ENCODE measurements around the gene SNIP1.
A peak's percentile ranks its signal among the peaks of the same experiment; 100 is the strongest.
"Not testable (repeated sequence)": the region's sequence is repeated elsewhere in the genome, so short reads cannot be mapped to it uniquely, and the experiment has no call there.

SNIP1 gene

DNA sequence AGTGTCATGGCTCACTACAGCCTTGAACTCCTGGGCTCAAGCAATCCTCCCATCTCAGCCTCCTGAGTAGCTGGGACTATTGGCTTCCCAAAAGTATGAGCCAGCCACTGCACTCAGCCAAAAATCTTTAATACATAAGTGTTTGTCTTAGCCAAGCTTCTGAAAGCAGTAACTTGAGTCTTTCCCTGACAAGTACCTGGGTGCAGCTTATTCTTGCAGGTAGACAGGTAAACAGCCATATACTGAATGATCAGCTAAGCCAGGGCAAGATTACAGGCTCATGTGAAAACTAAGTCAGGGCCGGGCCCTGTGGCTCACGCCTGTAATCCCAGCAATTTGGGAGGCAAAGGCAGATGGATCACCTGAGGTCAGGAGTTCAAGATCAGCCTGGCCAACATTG, 47.4 kb downstream of the SNIP1 start:
- no peak for DNase-seq

DNA sequence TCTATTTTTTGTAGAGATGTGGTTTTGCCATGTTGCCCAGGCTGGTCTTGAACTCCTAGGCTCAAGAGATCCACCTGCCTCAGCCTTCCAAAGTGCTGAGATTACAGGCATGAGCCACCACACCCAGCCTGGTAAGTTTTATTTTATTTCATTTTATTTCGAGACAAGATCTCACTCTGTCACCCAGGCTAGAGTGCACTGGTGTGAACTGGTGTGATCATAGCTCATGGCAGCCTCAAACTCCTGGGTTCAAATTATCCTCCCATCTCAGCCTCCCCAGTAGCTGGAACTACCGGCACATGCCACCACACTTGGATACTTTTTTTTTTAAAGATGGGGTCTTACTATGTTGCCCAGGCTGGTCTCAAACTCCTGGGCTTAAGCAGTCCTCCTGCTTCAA, 51.3 kb downstream of the SNIP1 start:
- not testable (repeated sequence) for DNase-seq

GRCh38 chr1:37502104-37502503, 52.0 kb downstream of the SNIP1 start:
- no peak for DNase-seq

- DNase-seq, result no peak
Measured at GRCh38 chr1:37501661-37502060, 52.4 kb downstream of the SNIP1 start.

DNA sequence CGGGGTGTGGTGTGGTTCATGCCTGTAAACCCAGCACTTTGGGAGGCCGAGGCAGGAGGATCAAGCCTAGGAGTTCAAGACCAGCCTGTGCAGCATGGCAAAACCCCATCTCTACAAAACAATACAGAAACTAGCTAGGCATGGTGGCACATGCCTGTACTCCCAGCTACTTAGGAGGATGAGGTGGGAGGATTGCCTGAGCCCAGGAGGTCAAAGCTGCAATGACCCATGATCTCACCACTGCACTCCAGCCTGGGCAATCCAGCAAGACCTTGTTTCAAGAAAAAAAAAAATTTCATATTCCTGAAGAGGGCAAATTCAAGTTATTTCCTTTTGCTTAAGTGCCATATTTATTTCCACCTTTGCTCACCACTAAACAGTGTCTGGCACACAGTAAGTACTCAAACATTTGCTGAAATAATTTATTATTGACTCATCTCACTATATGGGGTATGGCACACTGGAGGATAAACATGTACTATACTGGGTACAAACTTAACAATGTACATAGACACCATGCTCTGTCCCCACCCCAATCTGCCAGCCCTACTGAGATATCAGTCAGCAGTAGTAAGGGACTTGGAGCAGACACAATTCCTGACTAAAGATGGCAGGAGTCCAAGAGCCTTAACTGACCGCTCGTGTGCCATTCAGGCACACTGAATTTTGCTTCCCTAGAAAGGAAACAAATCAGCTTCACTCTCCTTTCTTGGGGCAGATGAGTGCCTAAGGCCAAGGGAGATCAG, 55.0 kb downstream of the SNIP1 start:
- DNase-seq, result no peak

DNA sequence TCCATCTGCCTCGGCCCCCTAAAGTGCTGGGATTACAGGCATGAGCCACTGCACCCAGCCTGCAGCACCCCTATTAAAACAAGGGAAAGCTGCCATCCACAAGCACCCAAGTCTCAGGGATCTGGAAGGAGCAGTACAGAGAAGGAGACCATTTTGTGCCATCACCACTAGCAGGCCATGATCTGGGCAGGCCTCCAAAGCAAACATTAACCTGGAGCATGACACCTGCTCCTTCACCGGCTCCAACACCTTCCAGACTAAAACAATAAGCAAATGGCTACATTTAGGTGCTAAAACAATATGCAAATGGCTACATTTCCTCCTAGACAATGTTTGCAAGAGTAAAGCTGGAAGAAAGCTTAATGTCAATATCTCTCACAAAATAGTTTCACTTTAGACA, 56.3 kb downstream of the SNIP1 start:
- DNase-seq, result no peak

DNA sequence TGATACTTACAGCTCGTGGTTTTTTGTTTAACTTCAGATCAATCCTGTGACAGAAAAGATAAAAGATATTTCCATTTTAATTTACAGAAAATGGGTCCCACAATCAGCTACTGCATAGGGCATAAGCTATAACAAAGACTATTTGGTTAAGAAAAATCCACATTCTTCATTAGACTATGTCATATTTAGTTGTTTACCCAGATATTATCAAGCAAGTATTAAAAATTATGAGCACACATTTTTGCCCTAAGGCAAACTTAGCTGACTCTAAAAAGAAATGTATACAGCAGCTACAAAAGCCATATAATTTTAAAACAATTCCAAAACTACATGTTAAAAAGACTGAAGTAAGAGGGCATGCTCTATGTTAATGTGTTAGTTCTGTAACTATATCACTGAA, 58.2 kb downstream of the SNIP1 start:
- no peak for DNase-seq

DNA sequence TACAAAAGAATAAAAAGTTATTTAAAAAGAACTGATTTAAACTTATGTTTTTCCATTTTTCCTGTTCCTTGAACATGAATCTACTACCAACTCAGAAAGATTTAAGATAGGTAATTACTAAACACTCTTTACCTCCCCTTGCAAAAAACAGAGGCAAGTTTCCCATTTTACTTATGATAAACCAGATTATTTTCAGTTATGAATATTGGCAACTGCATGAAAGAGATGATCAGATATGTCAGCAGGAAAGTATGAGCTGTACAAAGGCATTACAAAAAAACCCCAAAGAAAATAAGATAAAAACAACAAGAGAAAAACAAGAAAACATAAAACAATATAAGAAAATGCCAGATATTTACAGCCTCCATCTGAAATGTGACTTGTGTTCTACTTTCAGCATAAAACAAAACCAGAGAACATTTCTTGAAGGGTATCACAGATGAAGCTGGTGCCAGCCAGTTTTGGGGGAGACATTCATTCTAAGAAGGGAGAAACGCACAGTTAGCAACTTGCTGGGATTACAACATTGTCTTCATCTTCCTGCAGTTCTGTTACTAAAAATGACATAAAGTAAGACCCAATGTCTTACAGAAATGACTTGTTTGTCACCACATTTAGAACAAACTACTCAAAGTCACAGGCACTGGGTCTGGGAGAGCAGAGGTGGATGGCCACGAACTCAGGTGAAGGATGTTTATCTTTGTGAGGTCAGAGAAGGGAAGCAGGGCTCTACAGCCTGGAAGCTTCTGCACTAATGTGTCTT, 60.6 kb downstream of the SNIP1 start:
- no peak for DNase-seq

DNA sequence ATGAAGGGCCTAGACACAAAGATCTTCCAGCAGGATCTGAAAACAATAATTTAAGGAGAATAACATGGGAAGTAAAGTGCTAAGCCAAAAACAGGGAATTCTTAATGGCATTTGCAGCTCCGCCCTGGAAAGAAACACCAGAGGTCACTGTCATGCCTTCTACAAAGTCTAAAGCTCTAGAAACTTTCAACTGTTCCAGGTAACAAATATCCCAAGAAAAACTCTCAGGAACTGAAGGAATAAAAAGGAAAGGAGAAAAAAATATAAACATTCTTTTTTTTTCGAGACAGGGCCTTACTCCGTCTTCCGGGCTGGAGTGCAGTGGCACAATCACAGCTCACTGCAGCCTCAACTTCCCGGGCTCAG, 66.5 kb downstream of the SNIP1 start:
- DNase-seq, result no peak

GRCh38 chr1:37486680-37487618, 67.1 kb downstream of the SNIP1 start:
- peak; percentile 23 for DNase-seq

- no peak for DNase-seq
Measured at GRCh38 chr1:37485902-37486679, 68.0 kb downstream of the SNIP1 start.
